Endothelial cell (in vitro differentiated cells): ENCODE data around the gene CENPH. TPM values are rescaled to one million over a fixed set of nuclear protein-coding genes. Genes with fewer than 3 reads are reported as not detected.
A peak's percentile ranks its signal among the peaks of the same experiment; 100 is the strongest.
"Not testable (repeated sequence)": the region's sequence is repeated elsewhere in the genome, so short reads cannot be mapped to it uniquely, and the experiment has no call there.

ENCODE experiments used
- DNase-seq: peaks from one replicate; pipeline ENCODE4 v3.0.0; 2021; ENCODE audit warnings: low spot score
- H3K27ac Mint-ChIP-seq: one replicate; pipeline ENCODE4 v1.8.0; 2021; ENCODE audit warnings: mixed read lengths, inconsistent platforms; ENCODE audit not compliant: unreplicated experiment
- H3K27me3 Mint-ChIP-seq: one replicate; pipeline ENCODE4 v1.8.0; 2021; ENCODE audit warnings: mild to moderate bottlenecking, moderate library complexity, mixed read lengths, inconsistent platforms; ENCODE audit not compliant: unreplicated experiment
- H3K36me3 Mint-ChIP-seq: one replicate; pipeline ENCODE4 v1.8.0; 2021; ENCODE audit warnings: mild to moderate bottlenecking, low read depth, mixed read lengths, inconsistent platforms; ENCODE audit not compliant: unreplicated experiment
- H3K4me1 Mint-ChIP-seq: one replicate; pipeline ENCODE4 v1.8.0; 2021; ENCODE audit warnings: mild to moderate bottlenecking, mixed read lengths, inconsistent platforms; ENCODE audit not compliant: unreplicated experiment
- H3K4me3 Mint-ChIP-seq: one replicate; pipeline ENCODE4 v1.8.0; 2021; ENCODE audit warnings: mild to moderate bottlenecking, mixed read lengths, inconsistent platforms; ENCODE audit not compliant: unreplicated experiment
- H3K9me3 Mint-ChIP-seq: one replicate; pipeline ENCODE4 v1.8.0; 2021; ENCODE audit warnings: mixed read lengths, inconsistent platforms; ENCODE audit not compliant: unreplicated experiment
- CTCF ChIP-seq: fragments of 200-600 bp; sonication (generic); IDR thresholded peaks from one replicate; pipeline ENCODE4 v1.5.0; 2021; ENCODE audit warnings: antibody characterized with exemption; ENCODE audit not compliant: unreplicated experiment
- total RNA-seq: library from RNA; stranded (reverse); fragmentation: NEBNext Ultra II Directional; extraction: Animal tissue kit (Norgen Biotek cat#: 25700); gene quantifications from one replicate; pipeline ENCODE4 v1.2.1, GENCODE V29; 2021; ENCODE audit not compliant: unreplicated experiment

The CENPH gene
- total RNA-seq, 1 donor from 2014 or later, result 13.1 TPM

GRCh38 chr5:69250593-69250992 lies 61.2 kb downstream of the CENPH start:
- Mint-ChIP-seq H3K9me3 (no peaks in the 10 kb centered on the region), H3K27ac (no peak overlapping the region), H3K4me3 (peak overlapping the region; percentile 51), H3K27me3 (peaks cover 3% of the 10 kb centered on the region), H3K36me3 (peaks cover 4% of the 10 kb centered on the region), H3K4me1 (no peaks in the 10 kb centered on the region)
- no peak for TF ChIP-seq CTCF
- no peak for DNase-seq

- peaks cover 4% of the 10 kb centered on the region for H3K36me3 Mint-ChIP-seq
- H3K4me3 Mint-ChIP-seq, result no peak overlapping the region
- peaks cover 3% of the 10 kb centered on the region for H3K27me3 Mint-ChIP-seq
- no peak for DNase-seq
- no peak for TF ChIP-seq CTCF
- H3K4me1 Mint-ChIP-seq, result no peaks in the 10 kb centered on the region
- H3K9me3 Mint-ChIP-seq, result no peaks in the 10 kb centered on the region
- no peak overlapping the region for H3K27ac Mint-ChIP-seq
Observed at GRCh38 chr5:69252437-69252836, 63.1 kb downstream of the CENPH start.

GRCh38 chr5:69255940-69256339 lies 66.6 kb downstream of the CENPH start:
- not testable (repeated sequence) for H3K9me3 Mint-ChIP-seq, DNase-seq, H3K36me3 Mint-ChIP-seq, H3K27ac Mint-ChIP-seq, H3K27me3 Mint-ChIP-seq, H3K4me3 Mint-ChIP-seq, H3K4me1 Mint-ChIP-seq

- DNase-seq, result no peak
- Mint-ChIP-seq H3K4me1 (no peaks in the 10 kb centered on the region), H3K36me3 (peaks cover 10% of the 10 kb centered on the region), H3K27ac (no peak overlapping the region), H3K27me3 (peaks cover 1% of the 10 kb centered on the region), H3K4me3 (no peak overlapping the region), H3K9me3 (no peaks in the 10 kb centered on the region)
- TF ChIP-seq CTCF, result no peak
Observed at GRCh38 chr5:69257577-69257976, 68.2 kb downstream of the CENPH start.

Other genes with a start within 250 kb of the CENPH start
- gene SLC30A5, start 95.6 kb upstream of the CENPH start, total RNA-seq, result 28.1 TPM
- gene CCNB1, start 22.4 kb upstream of the CENPH start, total RNA-seq, result 42.7 TPM
- gene CDK7, start 45.3 kb downstream of the CENPH start, total RNA-seq, result 21.4 TPM
- gene CCDC125, start 143.2 kb downstream of the CENPH start, total RNA-seq, result 4.8 TPM
- gene AK6, start 179.9 kb downstream of the CENPH start, total RNA-seq, result 27.1 TPM
- gene TAF9, start 179.9 kb downstream of the CENPH start, total RNA-seq, result 59.4 TPM
- 23.3 TPM for gene RAD17, start 180.2 kb downstream of the CENPH start, total RNA-seq
- gene MARVELD2, start 225.5 kb downstream of the CENPH start, total RNA-seq, result 6.5 TPM